HG03064 (cell line): ENCODE data around the gene GGA1.

ENCODE experiments used
- ATAC-seq: cut with Tn5 transposase; IDR thresholded peaks from one replicate; pipeline ENCODE4 v1.9.1; 2021; ENCODE audit warnings: low read depth; ENCODE audit not compliant: unreplicated experiment

Gene GGA1

GRCh38 chr22:37608477-37609239, at the start of gene GGA1:
GGA1 (plus strand) TSS chr22:37608834; CDS start chr22:37608861, 27 bp downstream.
- ATAC-seq = peak; percentile 72

GRCh38 chr22:37559521-37559900, 49.1 kb upstream of the GGA1 start:
- ATAC-seq = no peak

- ATAC-seq = no peak
These were observed 48.6 kb upstream of the GGA1 start, which contains the start of gene CDC42EP1 for GRCh38 chr22:37559901-37560607. CDC42EP1 (plus strand) TSS chr22:37560480; CDS start chr22:37566350, 5,870 bp downstream.

- ATAC-seq = no peak
These were observed 47.9 kb upstream of the GGA1 start for GRCh38 chr22:37560608-37561211.

- no peak for ATAC-seq
These were observed 47.2 kb upstream of the GGA1 start for GRCh38 chr22:37561212-37562048.

GRCh38 chr22:37562049-37562875, 46.4 kb upstream of the GGA1 start:
- no peak for ATAC-seq

- no peak for ATAC-seq
These were observed 45.2 kb upstream of the GGA1 start for GRCh38 chr22:37563153-37564081.

GRCh38 chr22:37564111-37564711, 44.4 kb upstream of the GGA1 start:
- no peak for ATAC-seq

GRCh38 chr22:37565830-37566229, 42.8 kb upstream of the GGA1 start:
- no peak for ATAC-seq

- ATAC-seq = no peak
These were observed 42.3 kb upstream of the GGA1 start for GRCh38 chr22:37566329-37566837.

GRCh38 chr22:37566903-37567798, 41.5 kb upstream of the GGA1 start:
- no peak for ATAC-seq

GRCh38 chr22:37568012-37568411, 40.6 kb upstream of the GGA1 start:
- no peak for ATAC-seq

- ATAC-seq = no peak
These were observed 40.1 kb upstream of the GGA1 start for GRCh38 chr22:37568448-37569008.

- no peak for ATAC-seq
These were observed 39.4 kb upstream of the GGA1 start for GRCh38 chr22:37569009-37569920.

GRCh38 chr22:37569921-37570660, 38.5 kb upstream of the GGA1 start:
- ATAC-seq = no peak
